GM12892 (cell line): Measurements from ENCODE around the gene STH.

Experiments
- POLR2A ChIP-seq: IDR thresholded peaks from 2 replicates; pipeline ENCODE4 v1.6.1; 2011; ENCODE audit warnings: low read depth, low read length, control low read depth
- POLR2AphosphoS5 ChIP-seq: IDR thresholded peaks from 2 replicates; pipeline ENCODE4 v1.6.1; 2011; ENCODE audit warnings: low read depth, low read length, control low read depth

DNA sequence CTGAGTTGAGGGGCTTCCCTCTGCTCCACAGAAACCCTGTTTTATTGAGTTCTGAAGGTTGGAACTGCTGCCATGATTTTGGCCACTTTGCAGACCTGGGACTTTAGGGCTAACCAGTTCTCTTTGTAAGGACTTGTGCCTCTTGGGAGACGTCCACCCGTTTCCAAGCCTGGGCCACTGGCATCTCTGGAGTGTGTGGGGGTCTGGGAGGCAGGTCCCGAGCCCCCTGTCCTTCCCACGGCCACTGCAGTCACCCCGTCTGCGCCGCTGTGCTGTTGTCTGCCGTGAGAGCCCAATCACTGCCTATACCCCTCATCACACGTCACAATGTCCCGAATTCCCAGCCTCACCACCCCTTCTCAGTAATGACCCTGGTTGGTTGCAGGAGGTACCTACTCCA, 26.0 kb downstream of the STH start:
- TF ChIP-seq POLR2A (no peak), POLR2AphosphoS5 (no peak)
